Measurements from ENCODE around the gene BICRAL.

GRCh38 chr6:42915732-42916131 is 133.9 kb downstream of the BICRAL start, which contains the start of gene PTCRA:
- TF ChIP-seq CTCF (conservative IDR thresholded peaks at IDR 0.05) (no peak), ZFX (IDR thresholded peaks at IDR 0.05) (no peak)
